GM21526 (cell line): ENCODE measurements around the gene OTP.
"Not testable (repeated sequence)": the region's sequence is repeated elsewhere in the genome, so short reads cannot be mapped to it uniquely, and the experiment has no call there.

Source experiments
- ATAC-seq: cut with Tn5 transposase; IDR thresholded peaks from one replicate; pipeline ENCODE4 v1.9.1; 2021; ENCODE audit warnings: moderate library complexity; ENCODE audit not compliant: unreplicated experiment, low FRiP score

OTP gene

GRCh38 chr5:77616920-77617319, 21.6 kb downstream of the OTP start:
- no peak for ATAC-seq

- not testable (repeated sequence) for ATAC-seq
These were observed 29.6 kb downstream of the OTP start for GRCh38 chr5:77608927-77609326.

- no peak for ATAC-seq
These were observed 31.2 kb downstream of the OTP start for GRCh38 chr5:77607324-77607723.

GRCh38 chr5:77606279-77606678, 32.2 kb downstream of the OTP start:
- ATAC-seq = no peak

- no peak for ATAC-seq
These were observed 38.8 kb downstream of the OTP start for GRCh38 chr5:77599679-77600078.

- no peak for ATAC-seq
These were observed 48.2 kb downstream of the OTP start for GRCh38 chr5:77590347-77590746.

- no peak for ATAC-seq
These were observed 50.3 kb downstream of the OTP start for GRCh38 chr5:77588175-77588574.

- ATAC-seq = no peak
These were observed 52.4 kb downstream of the OTP start for GRCh38 chr5:77586101-77586500.

- not testable (repeated sequence) for ATAC-seq
These were observed 56.4 kb downstream of the OTP start for GRCh38 chr5:77582143-77582542.
